HG02870 (cell line): ENCODE data around the gene PRKD2.

Source experiments
- ATAC-seq: cut with Tn5 transposase; IDR thresholded peaks from one replicate; pipeline ENCODE4 v1.9.1; 2021; ENCODE audit warnings: mild to moderate bottlenecking, moderate library complexity; ENCODE audit not compliant: unreplicated experiment

Gene PRKD2

DNA sequence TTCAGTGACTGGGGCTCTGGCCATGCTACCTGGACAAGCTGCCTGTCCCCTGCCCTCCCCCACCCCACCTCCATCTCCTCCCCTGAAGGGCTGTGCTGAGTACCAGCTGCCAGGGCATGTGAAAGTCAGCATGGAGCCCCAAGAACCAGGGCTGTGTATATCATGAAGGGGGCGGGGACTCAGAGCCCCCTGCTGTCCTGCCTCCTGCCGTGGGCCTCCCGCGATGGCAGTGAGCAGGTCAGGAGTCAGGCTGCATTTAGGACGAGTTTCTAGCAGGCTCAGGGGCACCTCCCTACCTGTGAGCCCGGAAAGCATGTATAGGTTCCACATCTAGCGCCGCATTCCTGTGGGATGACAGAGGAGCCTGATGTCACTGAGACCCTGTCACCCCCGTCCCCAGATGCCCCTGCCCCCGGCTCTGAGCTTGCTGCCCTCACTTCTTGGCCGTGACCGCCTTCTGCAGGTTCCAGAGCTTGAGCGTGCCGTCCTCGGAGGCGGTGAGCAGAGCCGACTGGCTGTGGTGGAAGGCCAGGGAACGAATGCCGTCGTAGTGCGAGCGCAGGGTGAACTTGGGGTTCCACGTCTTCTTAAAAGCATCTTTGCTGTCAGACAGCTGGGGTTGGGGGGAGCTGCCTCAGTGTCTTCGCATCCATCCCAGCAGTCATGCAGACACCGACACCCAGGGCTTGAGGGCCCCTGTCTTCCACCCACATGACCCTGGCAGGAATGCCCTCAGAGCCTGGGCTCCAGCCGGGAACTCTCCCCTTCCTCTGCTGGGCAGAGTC lies 8.3 kb upstream of the PRKD2 start:
- no peak for ATAC-seq

DNA sequence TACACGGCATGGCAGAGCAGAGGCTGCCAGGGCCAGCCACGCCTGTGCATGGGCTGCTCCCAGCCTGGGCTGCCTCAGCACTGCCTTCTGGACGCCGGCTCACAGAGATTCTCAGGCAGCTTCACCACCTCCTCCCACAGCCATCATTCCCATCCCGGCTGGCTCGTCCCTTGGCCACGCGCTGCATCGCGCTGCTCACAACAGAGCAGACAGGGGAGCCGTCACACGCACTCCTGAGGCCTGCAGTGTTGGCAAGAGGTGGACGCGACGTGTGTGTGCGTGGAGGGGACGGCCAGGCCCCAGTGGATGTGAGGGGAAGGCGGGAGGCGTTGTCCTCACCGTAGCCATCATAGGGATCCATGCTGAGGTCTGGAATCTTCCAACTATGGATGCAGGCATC lies 7.6 kb upstream of the PRKD2 start:
- ATAC-seq, result no peak

DNA sequence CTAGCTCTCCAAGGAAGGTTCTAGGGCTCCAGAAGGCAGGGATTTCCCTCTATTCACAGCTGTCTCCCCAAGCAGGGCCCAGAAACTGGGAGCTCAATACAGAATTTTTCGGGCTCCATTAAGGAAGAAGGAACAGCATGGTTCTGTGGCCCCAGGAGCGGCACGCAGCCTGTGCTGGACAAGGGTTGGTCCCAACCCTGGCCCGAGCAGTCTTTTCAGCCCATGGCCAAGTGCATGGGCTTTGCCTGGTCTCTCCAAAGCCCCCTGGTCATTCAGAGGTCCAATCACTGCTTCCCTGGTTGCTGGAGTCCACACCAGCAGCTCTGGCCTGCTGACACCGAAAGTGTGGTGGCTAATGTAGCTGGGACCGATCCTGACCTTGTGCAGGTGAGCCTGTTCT lies 6.6 kb upstream of the PRKD2 start:
- ATAC-seq, result no peak

DNA sequence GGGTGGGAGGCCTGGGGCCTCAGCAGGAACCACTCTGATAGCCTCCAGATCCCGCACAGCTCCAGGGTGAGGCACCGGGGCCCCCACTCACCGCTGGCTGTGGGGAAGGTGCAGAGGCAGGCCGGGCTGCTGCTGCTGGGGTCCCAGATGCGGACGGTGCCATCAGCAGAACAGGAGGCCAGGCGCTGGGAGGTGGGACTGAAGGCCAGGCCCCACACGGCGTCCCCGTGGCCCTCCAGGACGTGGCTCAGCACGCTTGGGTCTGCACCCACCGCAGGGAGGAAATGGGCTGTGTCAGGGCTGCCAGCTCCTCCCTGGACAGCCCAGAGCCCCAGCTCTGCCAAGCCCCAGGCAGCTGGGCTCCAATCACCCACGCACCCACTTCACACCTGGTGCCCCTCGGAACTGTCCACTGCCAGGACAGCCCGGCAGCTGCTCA lies 6.1 kb upstream of the PRKD2 start:
- no peak for ATAC-seq

DNA sequence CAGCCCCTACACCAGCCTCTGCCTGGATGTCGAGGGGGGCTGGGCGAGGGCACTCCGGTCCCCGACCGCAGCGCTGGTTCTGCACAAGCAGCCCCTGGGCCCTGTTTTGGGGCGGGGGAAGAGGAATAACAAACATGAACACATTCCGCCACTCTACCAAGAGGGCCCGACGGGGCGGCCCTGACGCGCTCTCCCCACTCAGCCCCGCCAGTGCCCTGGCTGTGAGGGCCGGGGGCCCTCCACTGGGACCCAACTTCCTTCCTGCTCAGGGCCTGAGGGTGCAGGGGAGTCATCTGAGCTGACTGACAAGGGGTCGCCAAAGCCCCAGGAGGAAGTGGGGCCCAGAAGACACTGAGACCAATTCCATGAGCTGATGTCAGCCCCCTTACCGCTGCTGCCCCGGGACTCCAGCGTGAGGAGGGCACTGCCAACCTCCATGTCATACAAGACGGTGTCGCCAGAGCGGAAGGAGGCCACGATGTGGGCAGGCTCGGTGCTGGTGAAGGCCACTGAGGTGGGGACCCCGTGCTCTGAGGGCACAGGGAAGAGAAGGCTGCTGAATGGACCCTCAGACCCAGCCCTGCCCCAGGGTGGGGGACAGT lies 5.6 kb upstream of the PRKD2 start:
- ATAC-seq, result no peak

DNA sequence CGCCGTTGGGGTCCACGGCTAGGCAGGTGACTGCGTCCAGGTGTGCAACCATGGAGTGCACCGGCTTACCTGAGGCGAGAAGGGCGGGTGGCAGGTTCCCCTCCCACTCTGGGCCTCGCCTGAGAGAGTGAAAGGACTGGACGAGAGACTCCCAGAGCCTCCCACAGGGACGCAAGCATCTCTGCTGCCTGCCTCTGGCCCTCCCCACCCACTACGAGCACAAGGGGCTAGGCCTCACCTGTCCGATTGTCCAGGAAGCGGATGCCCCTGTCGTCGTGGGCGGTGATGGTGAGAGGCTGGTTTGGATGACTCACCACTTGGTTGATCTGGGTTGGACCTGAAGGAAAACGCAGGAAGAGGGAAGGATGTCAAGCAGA lies 5.1 kb upstream of the PRKD2 start:
- no peak for ATAC-seq

DNA sequence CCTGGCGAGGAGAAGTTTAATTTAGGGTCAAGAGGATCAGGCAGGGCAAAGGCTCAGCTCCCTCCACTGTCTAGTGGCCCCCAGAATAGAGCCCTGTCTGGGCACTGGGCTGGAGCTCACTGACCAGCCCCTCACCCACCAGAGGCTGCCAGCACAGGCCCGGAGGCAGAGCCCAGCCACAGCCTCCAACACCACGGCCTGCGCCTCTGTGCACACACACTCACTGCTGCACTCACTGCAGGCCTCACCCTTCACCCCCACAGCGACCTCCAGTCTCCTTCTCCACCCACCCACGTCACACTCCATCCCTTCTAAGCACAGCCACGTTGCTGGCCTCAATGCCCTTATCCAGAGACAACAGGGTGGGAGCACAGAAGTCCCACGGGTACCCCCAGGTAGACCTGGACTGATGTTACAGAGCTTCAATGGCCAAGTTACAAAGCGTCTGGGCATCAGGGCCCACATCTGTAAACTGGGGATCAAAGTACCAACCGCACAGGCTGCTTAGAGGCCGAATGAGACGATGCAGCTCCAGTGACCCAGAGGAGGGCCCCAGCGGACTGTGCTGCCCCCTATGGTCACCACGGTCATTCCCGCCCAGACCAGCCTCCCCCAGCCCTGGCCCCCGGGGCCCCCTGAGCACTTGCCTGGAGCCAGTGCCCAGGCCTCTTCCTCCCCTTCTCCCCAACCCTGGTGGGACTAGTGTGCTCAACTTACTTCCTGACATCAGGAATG lies 4.5 kb upstream of the PRKD2 start:
- no peak for ATAC-seq

DNA sequence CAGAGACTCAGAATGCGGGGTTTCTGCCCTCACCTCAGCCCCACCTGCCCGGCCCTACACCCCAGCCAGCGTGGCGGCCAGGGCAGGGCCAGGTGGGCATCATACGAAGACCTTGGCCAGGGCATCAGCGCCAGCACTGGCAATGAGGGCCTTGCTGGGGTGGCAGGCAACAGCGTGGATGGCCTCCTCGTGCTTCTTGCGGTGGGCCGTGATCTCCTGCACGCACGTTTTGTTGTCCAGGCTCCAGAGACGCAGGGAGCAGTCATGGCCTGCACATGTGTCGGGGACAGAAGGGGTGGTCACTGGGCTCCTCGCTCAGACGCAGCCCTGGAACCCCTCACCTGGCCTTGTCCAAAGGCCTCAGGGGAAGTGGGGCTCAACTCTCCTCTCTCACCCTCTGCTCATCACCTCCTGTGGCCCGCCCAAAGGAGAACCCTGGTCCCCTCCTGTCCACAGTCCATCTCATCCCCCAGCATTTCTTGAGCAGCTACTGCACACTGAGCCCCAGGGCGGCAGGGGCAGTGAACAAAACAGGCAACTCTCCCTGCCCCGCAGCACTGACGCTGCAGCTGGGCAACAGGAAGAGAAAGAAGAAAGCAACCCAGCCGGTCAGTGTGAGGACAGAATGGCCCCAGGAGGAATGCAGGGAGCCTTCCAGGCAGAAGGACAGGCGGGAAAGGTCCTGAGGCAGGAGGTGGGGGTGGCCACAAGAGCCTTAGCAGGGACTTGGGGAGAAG lies 3.8 kb upstream of the PRKD2 start:
- no peak for ATAC-seq

DNA sequence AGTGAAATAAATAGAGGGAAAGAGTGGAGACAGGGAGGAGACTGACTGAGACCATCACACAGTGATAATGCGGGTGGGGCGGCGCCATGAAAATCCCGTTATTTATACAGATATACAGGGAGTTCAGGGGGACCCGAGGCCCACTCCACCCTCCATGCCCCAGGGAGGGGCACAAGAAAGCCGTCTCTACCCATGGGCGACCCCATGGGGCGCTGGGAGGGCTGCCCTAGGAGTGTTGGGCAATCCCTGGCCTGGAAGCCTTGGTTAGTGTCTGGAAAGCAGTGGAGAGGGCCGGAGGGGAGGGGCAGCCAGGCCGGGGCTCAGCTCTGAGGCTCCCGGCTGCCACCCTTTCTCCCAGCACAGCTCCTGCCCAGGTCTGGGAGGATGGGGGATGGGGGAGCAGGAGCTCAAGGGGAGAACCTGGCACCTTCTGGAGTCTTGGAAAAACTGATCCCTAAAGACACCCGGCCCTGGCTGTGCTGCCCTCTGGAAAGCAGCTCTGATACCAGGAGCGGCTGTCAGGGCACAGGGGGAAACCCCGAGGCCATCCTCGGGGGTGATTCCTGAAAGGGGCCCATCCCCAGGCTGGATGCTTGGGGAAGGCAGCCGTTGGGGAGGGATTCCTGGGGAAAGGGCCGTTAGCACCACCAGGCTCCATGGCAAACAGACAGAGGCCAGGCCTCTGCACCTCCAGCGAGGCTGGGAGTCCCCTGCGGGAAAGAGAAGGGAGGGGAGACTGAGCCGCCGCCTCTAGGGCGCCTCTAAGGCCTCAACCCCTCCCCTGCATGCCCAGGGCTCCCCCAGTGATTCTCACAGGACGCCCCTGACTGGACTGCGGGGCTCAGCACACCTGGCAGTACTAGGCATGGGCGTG lies 3.0 kb upstream of the PRKD2 start:
- no peak for ATAC-seq

DNA sequence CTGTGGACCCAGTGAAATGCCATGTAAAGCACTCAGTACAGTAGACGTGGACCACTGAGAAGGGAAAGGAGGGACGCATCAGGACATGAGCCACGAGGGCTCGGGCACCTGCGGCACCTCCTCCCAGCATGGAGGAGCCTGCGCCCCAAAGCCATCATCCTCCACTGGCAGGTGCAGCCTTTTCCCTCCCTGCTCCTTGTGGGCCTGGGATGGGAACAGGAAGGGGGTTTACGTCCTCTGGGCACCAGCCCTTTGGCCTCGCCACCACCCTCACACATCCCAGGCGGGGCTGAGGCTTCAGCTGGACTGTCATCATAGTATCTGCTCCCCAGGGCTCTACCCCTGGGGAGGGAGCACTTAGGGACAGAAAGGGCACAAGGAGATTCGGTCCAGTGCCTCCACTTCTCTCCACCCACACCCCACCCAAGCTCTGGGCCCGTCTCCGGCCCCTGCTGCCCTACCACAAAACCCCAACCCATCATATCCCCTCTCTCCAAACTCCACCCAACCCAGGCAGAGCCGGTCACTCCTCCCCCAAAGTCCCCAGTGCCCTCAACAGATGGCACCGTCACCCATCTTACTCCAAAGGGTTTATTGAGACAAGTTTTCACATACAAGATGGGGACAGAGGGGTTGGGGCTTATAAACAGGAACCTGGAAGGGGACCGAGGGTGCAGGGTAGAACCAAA lies 2.2 kb upstream of the PRKD2 start:
- ATAC-seq, result no peak

DNA sequence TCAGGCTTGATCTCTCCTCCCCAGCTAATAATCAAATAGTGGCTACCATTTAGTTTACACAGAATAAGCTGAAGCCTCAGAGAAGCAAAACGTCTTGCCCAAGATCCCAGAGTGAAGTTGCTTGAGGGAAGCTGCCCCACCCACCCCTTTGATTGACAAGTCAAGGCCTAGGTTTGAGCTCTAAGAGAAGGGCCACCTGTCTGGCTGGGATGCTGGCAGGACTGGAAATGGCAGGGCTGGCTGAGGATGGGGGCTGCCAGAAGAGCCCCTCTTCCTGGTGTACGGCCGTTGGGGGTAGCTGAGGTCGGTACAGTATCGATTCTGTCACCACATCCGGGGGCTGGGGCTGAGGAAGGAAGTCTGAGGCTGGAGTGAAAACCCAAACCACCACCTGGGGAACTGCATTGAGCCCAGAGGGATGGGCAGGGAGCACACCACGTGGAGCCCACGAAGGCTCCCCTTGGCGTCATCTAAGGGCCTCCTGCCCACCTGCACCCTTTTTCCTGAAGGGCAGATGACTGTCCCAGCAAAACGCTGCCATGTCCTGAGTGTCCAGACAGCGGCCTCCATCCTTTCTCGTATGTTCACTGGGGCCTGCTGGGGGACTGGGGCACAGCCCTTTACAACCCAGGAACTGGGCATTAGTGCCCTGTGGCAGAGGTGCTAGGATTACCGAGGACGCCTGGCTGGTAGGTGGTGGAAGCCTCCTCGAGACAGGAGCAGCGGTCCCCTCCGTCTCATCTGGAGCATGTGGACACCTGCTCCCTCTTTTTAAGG lies 1.4 kb upstream of the PRKD2 start:
- no peak for ATAC-seq

DNA sequence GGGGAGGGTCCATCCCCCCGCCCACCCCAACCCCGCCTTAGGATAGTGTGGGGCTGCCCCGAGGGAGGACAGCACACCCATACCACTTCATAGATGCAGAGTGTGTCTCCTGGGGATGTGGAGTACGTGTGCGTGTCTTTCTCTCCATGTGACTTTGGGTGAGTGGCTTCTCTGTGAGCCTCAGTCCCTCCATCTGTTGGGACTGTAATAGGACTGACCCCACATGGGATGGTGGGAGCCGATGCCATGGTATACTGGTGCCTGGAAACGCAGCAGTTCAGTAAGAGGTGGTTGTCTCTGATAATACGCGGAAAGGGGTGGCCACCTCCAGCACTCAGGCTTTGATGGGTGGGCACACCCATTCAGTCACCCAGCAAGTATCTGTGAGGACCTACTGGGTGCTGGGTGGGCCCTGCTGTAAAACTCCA lies 816 bp upstream of the PRKD2 start:
- no peak for ATAC-seq

DNA sequence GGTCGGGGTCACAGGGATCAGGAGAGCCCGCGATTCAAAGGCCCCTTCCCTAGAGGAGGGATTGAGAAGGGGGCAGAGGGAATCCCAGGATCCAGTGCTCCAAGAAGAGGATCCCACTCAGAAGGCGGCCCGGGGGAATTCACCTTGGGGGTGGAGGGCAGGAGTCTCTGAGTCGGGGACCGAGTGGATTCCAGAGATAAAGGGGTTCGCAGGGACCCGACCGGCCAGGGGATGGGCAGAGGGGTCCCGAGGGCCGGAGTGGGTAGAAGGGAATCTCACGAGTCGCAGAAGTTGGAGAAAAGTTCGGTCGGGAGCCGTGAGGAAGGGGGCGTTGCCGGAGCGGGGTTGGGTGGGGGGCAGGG lies 261 bp downstream of the PRKD2 start:
- no peak for ATAC-seq

DNA sequence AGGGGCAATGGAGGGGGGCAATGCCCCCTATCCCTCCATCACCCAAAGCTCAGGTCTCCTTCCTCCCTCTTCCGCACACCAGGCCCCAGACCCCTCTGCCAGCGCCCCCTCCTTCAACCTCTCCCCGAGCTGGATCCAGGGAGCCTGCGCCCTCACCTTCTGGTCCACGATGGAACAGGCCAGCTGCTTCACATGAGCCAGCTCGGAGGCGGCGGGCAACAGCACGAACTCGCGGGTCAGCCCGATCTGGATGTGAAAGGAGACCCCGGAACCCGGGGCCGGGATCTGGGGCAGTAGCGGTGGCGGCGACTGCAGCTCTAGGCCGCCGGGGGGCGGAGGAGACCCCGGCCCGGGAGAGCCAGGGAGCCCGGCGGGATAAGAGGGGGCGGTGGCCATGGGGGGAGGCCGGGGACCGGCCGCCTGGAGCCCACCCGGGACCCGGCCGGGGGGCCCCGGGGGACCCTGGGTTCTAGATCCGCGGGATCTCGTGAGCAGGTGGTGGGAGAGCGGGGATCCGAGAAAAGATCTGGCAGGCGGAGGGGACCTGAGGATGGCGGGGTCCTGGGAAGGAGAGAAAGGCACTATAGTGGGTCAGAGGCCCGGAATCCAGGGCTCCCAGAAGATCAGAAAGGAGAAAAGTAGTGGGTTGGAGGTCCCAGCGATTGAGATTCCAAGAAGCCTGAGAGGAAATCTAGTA lies 791 bp downstream of the PRKD2 start:
- no peak for ATAC-seq

DNA sequence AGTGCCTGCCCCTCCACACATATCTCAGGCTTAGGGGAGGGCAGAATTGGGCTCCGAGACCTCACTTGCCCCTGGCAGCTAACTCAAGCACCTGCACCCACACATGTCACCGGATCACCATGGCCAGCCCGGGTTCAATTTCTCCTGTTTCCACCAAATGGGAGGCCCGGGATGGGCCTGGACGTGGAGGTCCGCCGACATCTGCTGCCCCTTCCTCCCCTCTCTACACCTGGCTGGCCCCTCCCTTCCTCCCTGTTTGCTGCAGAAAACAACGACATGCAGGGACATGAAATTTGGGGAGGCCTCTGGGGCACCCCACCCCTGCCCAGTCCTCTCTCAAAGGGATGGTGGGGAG lies 1.3 kb downstream of the PRKD2 start:
- ATAC-seq, result no peak

DNA sequence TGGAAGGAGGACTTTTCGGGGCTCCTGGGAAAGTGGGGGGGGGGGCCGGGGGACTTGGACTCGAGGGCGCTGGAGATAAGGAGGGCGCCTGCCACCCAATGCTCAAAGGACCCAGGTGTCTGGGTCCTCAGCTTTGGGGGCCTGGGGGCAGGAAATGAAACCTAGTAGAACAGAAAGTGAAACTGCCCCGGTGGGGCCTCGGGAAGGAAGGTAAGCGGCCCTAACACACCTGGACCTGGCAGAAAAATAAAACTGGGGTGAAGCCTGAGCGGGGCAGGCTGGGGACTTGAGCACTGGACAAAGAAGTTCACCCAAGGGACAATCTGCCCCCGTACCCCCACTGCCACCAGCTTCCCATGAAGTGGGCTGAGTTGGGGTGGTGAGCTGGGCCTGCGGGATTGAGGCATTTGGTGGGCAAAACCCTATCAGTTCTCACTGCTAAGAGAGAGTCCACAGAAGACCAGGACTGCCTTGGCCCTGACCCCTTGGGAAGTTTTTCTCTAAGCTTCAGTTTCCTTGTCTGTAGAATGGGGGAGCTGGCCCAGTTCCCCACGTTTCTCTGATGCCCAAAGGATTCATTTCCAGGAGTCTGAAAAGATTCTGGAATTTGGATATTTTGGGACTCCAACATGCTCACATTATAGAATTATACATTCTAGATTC lies 2.3 kb downstream of the PRKD2 start:
- ATAC-seq, result no peak

DNA sequence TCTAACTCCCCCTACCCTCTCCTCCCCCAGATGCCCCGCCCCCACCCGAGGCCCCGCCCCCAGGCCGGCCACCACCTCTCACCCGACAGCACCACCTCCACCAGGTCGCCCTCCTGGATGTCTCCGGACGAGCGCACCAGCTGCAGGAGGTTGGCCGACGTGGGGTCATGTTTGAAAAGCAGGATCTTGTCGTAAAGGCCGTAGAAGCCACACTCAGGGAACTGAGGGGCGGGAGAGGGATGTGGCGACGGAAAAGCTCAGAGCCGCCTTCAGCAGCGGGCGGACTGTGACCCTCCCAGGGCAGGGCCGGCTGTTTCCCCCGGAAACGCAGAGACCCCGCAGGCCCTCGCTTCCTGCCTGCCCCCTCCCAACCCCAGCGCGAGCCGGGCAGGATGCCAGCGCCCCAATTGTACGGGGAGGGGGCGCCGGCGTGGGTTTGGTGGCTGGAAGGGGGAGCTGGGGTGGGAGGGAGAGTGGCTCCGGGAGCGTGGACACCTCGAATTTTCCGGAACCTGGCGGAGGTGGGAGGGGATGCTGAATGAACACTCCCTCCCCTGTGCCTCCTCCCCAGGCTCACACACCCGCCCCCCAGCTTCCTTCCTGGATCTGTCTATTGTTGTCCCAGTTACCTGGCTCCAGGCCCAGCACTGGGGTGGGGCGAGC lies 3.0 kb downstream of the PRKD2 start:
- ATAC-seq, result no peak
